DMS 273 (cell line): Measurements from ENCODE around the gene GNB1L.
"Not testable (repeated sequence)": the region's sequence is repeated elsewhere in the genome, so short reads cannot be mapped to it uniquely, and the experiment has no call there.

Source experiments
- DNase-seq: peaks from one replicate; lab custom pipeline; 2025; ENCODE audit not compliant: unreplicated experiment; lab: John Stamatoyannopoulos, UW

Gene GNB1L

GRCh38 chr22:19846620-19847344 is 7.9 kb downstream of the GNB1L start:
- DNase-seq: no peak

GRCh38 chr22:19845054-19845722 is 9.5 kb downstream of the GNB1L start:
- no peak for DNase-seq

- DNase-seq: no peak
Measured at GRCh38 chr22:19844377-19845053, 10.2 kb downstream of the GNB1L start.

GRCh38 chr22:19843857-19844376 is 10.8 kb downstream of the GNB1L start:
- no peak for DNase-seq

GRCh38 chr22:19843107-19843856 is 11.4 kb downstream of the GNB1L start:
- peak; percentile 55 for DNase-seq

GRCh38 chr22:19842393-19843106 is 12.1 kb downstream of the GNB1L start:
- no peak for DNase-seq

- DNase-seq: no peak
Measured at GRCh38 chr22:19841641-19842392, 12.9 kb downstream of the GNB1L start.

- DNase-seq: no peak
Measured at GRCh38 chr22:19840955-19841640, 13.6 kb downstream of the GNB1L start.

GRCh38 chr22:19840059-19840458 is 14.6 kb downstream of the GNB1L start:
- no peak for DNase-seq

GRCh38 chr22:19837915-19838314 is 16.8 kb downstream of the GNB1L start:
- DNase-seq: no peak

GRCh38 chr22:19836512-19836911 is 18.2 kb downstream of the GNB1L start:
- no peak for DNase-seq

- no peak for DNase-seq
Measured at GRCh38 chr22:19834599-19834998, 20.1 kb downstream of the GNB1L start.

GRCh38 chr22:19833327-19833726 is 21.3 kb downstream of the GNB1L start:
- not testable (repeated sequence) for DNase-seq

GRCh38 chr22:19832476-19833108 is 22.1 kb downstream of the GNB1L start:
- DNase-seq: no peak

GRCh38 chr22:19831979-19832378 is 22.7 kb downstream of the GNB1L start:
- not testable (repeated sequence) for DNase-seq

- no peak for DNase-seq
Measured at GRCh38 chr22:19831016-19831415, 23.7 kb downstream of the GNB1L start.

GRCh38 chr22:19828035-19828401 is 26.7 kb downstream of the GNB1L start:
- DNase-seq: no peak

- DNase-seq: no peak
Measured at GRCh38 chr22:19827341-19828034, 27.2 kb downstream of the GNB1L start.
